ENCODE results near the gene RNU5B-1.
A peak's percentile ranks its signal among the peaks of the same experiment; 100 is the strongest.

The RNU5B-1 gene

DNA sequence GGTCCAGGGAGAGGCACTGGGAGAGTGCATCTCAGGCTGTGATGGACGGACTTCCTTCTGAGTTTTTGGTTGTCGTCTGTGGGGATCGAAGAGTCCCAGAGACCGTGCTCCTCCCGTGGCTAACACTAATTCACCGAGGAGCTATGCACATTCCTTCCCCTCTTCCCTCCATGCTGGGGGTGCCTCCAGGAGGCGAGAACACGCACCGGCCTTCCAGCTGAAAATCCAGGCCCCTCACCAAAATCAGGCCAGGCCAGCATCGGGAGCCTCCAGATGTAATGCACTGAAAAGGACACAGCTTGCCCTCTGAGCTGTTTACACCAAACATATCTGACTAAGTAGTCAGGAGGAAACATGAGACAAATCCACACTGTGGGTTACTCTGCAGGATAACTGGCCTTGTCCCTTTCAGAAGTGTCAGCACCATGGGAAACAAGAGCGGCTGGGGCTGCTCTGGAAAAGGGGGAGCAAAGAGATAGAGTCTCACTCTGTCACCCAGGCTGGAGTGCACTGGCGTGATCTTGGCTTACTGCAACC is 5.5 kb downstream of the RNU5B-1 start:
- no peak for DNase-seq
- H3K36me3 ChIP-seq: no peaks in the 10 kb centered on the region
- no peak overlapping the region for H3K4me3 ChIP-seq (ENCODE audit: low read depth, low read length)
- H3K9me3 ChIP-seq (ENCODE audit: severe bottlenecking): no peaks in the 10 kb centered on the region
- no peaks in the 10 kb centered on the region for H3K27me3 ChIP-seq (ENCODE audit: insufficient read depth, low read depth, severe bottlenecking)
- no peak overlapping the region for H3K27ac ChIP-seq
- TF ChIP-seq CTCF (IDR thresholded peaks at IDR 0.05; ENCODE audit: low read depth, low read length): no peak

DNA sequence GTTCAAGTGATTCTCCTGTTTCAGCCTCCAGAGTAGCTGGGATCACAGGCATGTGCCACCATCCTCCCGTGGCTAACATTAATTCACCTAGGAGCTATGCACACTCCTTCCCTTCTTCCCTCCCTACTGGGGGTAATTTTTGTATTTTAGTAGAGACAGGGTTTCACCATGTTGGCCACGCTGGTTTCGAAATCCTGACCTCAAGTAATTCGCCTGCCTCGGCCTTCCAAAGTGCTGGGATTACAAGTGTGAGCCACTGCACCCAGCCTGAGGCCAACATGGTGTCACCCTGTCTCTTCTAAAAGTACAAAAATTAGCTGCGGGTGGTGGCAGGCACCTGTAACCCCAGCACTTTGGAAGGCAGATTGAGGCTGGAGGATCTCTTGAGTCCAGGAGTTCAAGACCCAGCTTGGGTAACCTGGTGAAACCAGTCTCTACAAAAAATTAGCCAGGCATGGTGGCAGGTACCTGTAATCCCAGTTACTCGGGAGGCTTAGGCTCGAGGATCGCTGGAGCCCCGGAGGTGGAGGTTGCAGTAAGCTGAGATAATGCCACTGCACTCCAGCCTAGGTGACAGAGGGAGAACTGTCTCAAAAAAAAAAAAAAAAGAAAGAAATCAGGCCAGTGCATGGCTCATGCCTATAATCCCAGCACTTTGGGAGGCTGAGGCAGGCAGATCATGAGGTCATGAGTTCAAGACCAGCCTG is 6.1 kb downstream of the RNU5B-1 start:
- Histone ChIP-seq H3K36me3 (no peaks in the 10 kb centered on the region), H3K9me3 (ENCODE audit: severe bottlenecking) (no peaks in the 10 kb centered on the region), H3K27ac (no peak overlapping the region), H3K27me3 (ENCODE audit: insufficient read depth, low read depth, severe bottlenecking) (no peaks in the 10 kb centered on the region), H3K4me3 (ENCODE audit: low read depth, low read length) (no peak overlapping the region)
- DNase-seq: no peak
- no peak for TF ChIP-seq CTCF (IDR thresholded peaks at IDR 0.05; ENCODE audit: low read depth, low read length)

DNA sequence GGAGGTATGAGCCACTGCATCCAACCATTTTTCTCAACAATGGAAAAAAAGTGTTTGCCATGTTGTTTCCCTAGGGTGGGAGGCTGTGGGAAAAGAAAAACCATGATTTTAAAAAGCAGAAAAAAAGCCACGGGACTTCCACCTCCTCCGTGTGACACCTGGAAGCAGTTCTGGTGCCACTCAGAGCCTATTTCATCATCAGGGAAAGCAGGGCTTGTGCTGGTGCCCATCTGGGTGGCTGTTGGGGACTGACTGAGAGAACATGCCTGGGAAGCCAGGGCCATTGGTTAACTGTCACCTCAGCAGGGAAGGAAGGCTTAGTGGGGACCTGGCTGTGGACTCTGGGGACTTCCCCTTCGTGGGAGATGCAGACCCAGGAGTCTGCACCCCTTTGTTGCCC is 7.3 kb downstream of the RNU5B-1 start:
- Histone ChIP-seq H3K27me3 (ENCODE audit: insufficient read depth, low read depth, severe bottlenecking) (no peaks in the 10 kb centered on the region), H3K36me3 (no peaks in the 10 kb centered on the region), H3K4me3 (ENCODE audit: low read depth, low read length) (no peak overlapping the region), H3K9me3 (ENCODE audit: severe bottlenecking) (no peaks in the 10 kb centered on the region), H3K27ac (no peak overlapping the region)
- no peak for DNase-seq
- no peak for TF ChIP-seq CTCF (IDR thresholded peaks at IDR 0.05; ENCODE audit: low read depth, low read length)

DNA sequence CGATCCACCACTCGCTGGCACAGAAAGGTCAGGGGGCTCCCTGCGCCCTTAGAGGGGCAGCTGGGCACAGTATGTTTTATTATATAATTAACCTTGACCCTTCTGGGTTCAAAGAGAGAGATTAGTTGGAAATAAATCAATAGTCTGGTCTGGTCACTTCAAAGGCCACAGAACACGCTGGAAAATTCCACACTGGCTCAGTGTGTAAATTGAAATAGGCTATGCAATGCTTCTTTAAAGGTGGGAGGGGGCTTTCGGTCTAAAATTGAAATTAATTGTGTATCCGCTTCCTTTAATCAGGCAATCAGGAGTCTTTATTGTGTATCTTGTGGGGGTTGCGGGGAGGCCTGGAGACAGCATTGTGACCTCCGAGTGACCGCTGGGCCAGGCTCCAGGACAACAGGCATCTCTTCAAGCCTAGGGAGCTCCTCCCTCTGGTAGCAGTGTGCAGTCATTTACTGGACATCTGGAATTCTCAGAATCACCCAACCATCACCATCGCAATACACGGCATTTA is 8.0 kb downstream of the RNU5B-1 start:
- Histone ChIP-seq H3K27me3 (ENCODE audit: insufficient read depth, low read depth, severe bottlenecking) (no peaks in the 10 kb centered on the region), H3K9me3 (ENCODE audit: severe bottlenecking) (no peaks in the 10 kb centered on the region), H3K27ac (no peak overlapping the region), H3K4me3 (ENCODE audit: low read depth, low read length) (no peak overlapping the region), H3K36me3 (no peaks in the 10 kb centered on the region)
- no peak for DNase-seq
- no peak for TF ChIP-seq CTCF (IDR thresholded peaks at IDR 0.05; ENCODE audit: low read depth, low read length)

- no peaks in the 10 kb centered on the region for H3K9me3 ChIP-seq (ENCODE audit: severe bottlenecking)
- H3K27me3 ChIP-seq (ENCODE audit: insufficient read depth, low read depth, severe bottlenecking): no peaks in the 10 kb centered on the region
- H3K4me3 ChIP-seq (ENCODE audit: low read depth, low read length): no peak overlapping the region
- H3K27ac ChIP-seq: no peak overlapping the region
- peak; percentile 77 for TF ChIP-seq CTCF (IDR thresholded peaks at IDR 0.05; ENCODE audit: low read depth, low read length)
- DNase-seq: peak; percentile 82
- no peaks in the 10 kb centered on the region for H3K36me3 ChIP-seq
Observed at GRCh38 chr15:65318870-65319356, 14.4 kb downstream of the RNU5B-1 start.

Data from WERI-Rb-1 (cell line).